ENCODE data around the gene FGF5.

FGF5 gene

GRCh38 chr4:80295336-80295735, 28.9 kb downstream of the FGF5 start:
- Histone ChIP-seq H3K27me3 (ENCODE audit: insufficient read depth, insufficient read length) (no peaks in the 10 kb centered on the region), H3K4me3 (ENCODE audit: insufficient read length, low read depth) (no peak overlapping the region), H3K9ac (ENCODE audit: insufficient read length, low read depth) (no peak overlapping the region), H3K4me1 (ENCODE audit: insufficient read depth, insufficient read length) (no peaks in the 10 kb centered on the region), H3K36me3 (ENCODE audit: insufficient read depth, insufficient read length, low read length) (no peaks in the 10 kb centered on the region), H3K9me3 (ENCODE audit: insufficient read depth, low read length) (no peaks in the 10 kb centered on the region)
- no peak for DNase-seq (ENCODE audit: low read depth, low spot score)
- TF ChIP-seq ZNF274 (IDR thresholded peaks at IDR 0.05; ENCODE audit: low read depth, low read length) (no peak), SUZ12 (IDR thresholded peaks at IDR 0.05; ENCODE audit: extremely low read depth, insufficient read depth, insufficient read length) (no peak), YY1 (IDR thresholded peaks at IDR 0.05; ENCODE audit: insufficient read depth, insufficient read length) (no peak)

GRCh38 chr4:80295826-80296225, 29.4 kb downstream of the FGF5 start:
- no peak for DNase-seq (ENCODE audit: low read depth, low spot score)
- TF ChIP-seq ZNF274 (IDR thresholded peaks at IDR 0.05; ENCODE audit: low read depth, low read length): no peak
- TF ChIP-seq YY1 (IDR thresholded peaks at IDR 0.05; ENCODE audit: insufficient read depth, insufficient read length): no peak
- TF ChIP-seq SUZ12 (IDR thresholded peaks at IDR 0.05; ENCODE audit: extremely low read depth, insufficient read depth, insufficient read length): no peak
- Histone ChIP-seq H3K4me3 (ENCODE audit: insufficient read length, low read depth) (no peak overlapping the region), H3K9ac (ENCODE audit: insufficient read length, low read depth) (no peak overlapping the region), H3K27me3 (ENCODE audit: insufficient read depth, insufficient read length) (no peaks in the 10 kb centered on the region), H3K36me3 (ENCODE audit: insufficient read depth, insufficient read length, low read length) (no peaks in the 10 kb centered on the region), H3K9me3 (ENCODE audit: insufficient read depth, low read length) (no peaks in the 10 kb centered on the region), H3K4me1 (ENCODE audit: insufficient read depth, insufficient read length) (no peaks in the 10 kb centered on the region)

- H3K9me3 ChIP-seq (ENCODE audit: insufficient read depth, low read length): peaks cover 13% of the 10 kb centered on the region; the same call in 1 of the 2 replicates
- TF ChIP-seq SUZ12 (IDR thresholded peaks at IDR 0.05; ENCODE audit: extremely low read depth, insufficient read depth, insufficient read length): no peak
- no peak for TF ChIP-seq ZNF274 (IDR thresholded peaks at IDR 0.05; ENCODE audit: low read depth, low read length)
- no peak for TF ChIP-seq YY1 (IDR thresholded peaks at IDR 0.05; ENCODE audit: insufficient read depth, insufficient read length)
- H3K36me3 ChIP-seq (ENCODE audit: insufficient read depth, insufficient read length, low read length): no peaks in the 10 kb centered on the region
- H3K9ac ChIP-seq (ENCODE audit: insufficient read length, low read depth): no peak overlapping the region
- H3K4me1 ChIP-seq (ENCODE audit: insufficient read depth, insufficient read length): no peaks in the 10 kb centered on the region
- H3K4me3 ChIP-seq (ENCODE audit: insufficient read length, low read depth): no peak overlapping the region
- DNase-seq (ENCODE audit: low read depth, low spot score): no peak
- no peaks in the 10 kb centered on the region for H3K27me3 ChIP-seq (ENCODE audit: insufficient read depth, insufficient read length)
Measured at GRCh38 chr4:80301884-80302283, 35.4 kb downstream of the FGF5 start.

GRCh38 chr4:80302616-80303223, 36.3 kb downstream of the FGF5 start:
- no peak overlapping the region for H3K9ac ChIP-seq (ENCODE audit: insufficient read length, low read depth)
- H3K27me3 ChIP-seq (ENCODE audit: insufficient read depth, insufficient read length): no peaks in the 10 kb centered on the region
- no peaks in the 10 kb centered on the region for H3K4me1 ChIP-seq (ENCODE audit: insufficient read depth, insufficient read length)
- no peak for TF ChIP-seq ZNF274 (IDR thresholded peaks at IDR 0.05; ENCODE audit: low read depth, low read length)
- TF ChIP-seq SUZ12 (IDR thresholded peaks at IDR 0.05; ENCODE audit: extremely low read depth, insufficient read depth, insufficient read length): no peak
- TF ChIP-seq YY1 (IDR thresholded peaks at IDR 0.05; ENCODE audit: insufficient read depth, insufficient read length): no peak
- no peaks in the 10 kb centered on the region for H3K36me3 ChIP-seq (ENCODE audit: insufficient read depth, insufficient read length, low read length)
- DNase-seq (ENCODE audit: low read depth, low spot score): no peak
- H3K9me3 ChIP-seq (ENCODE audit: insufficient read depth, low read length): peaks cover 13% of the 10 kb centered on the region; the same call in 1 of the 2 replicates
- H3K4me3 ChIP-seq (ENCODE audit: insufficient read length, low read depth): no peak overlapping the region

- H3K36me3 ChIP-seq (ENCODE audit: insufficient read depth, insufficient read length, low read length): no peaks in the 10 kb centered on the region
- no peak overlapping the region for H3K9ac ChIP-seq (ENCODE audit: insufficient read length, low read depth)
- peaks cover 13% of the 10 kb centered on the region; the same call in 1 of the 2 replicates for H3K9me3 ChIP-seq (ENCODE audit: insufficient read depth, low read length)
- H3K4me1 ChIP-seq (ENCODE audit: insufficient read depth, insufficient read length): no peaks in the 10 kb centered on the region
- TF ChIP-seq SUZ12 (IDR thresholded peaks at IDR 0.05; ENCODE audit: extremely low read depth, insufficient read depth, insufficient read length): no peak
- no peak for TF ChIP-seq YY1 (IDR thresholded peaks at IDR 0.05; ENCODE audit: insufficient read depth, insufficient read length)
- TF ChIP-seq ZNF274 (IDR thresholded peaks at IDR 0.05; ENCODE audit: low read depth, low read length): no peak
- no peak for DNase-seq (ENCODE audit: low read depth, low spot score)
- no peak overlapping the region for H3K4me3 ChIP-seq (ENCODE audit: insufficient read length, low read depth)
- no peaks in the 10 kb centered on the region for H3K27me3 ChIP-seq (ENCODE audit: insufficient read depth, insufficient read length)
Measured at GRCh38 chr4:80305466-80305865, 39.0 kb downstream of the FGF5 start.

GRCh38 chr4:80306260-80306659, 39.8 kb downstream of the FGF5 start:
- no peak for DNase-seq (ENCODE audit: low read depth, low spot score)
- H3K27me3 ChIP-seq (ENCODE audit: insufficient read depth, insufficient read length): no peaks in the 10 kb centered on the region
- H3K9ac ChIP-seq (ENCODE audit: insufficient read length, low read depth): no peak overlapping the region
- no peak overlapping the region for H3K4me3 ChIP-seq (ENCODE audit: insufficient read length, low read depth)
- TF ChIP-seq ZNF274 (IDR thresholded peaks at IDR 0.05; ENCODE audit: low read depth, low read length) (no peak), SUZ12 (IDR thresholded peaks at IDR 0.05; ENCODE audit: extremely low read depth, insufficient read depth, insufficient read length) (no peak), YY1 (IDR thresholded peaks at IDR 0.05; ENCODE audit: insufficient read depth, insufficient read length) (no peak)
- H3K9me3 ChIP-seq (ENCODE audit: insufficient read depth, low read length): peaks cover 13% of the 10 kb centered on the region; the same call in 1 of the 2 replicates
- H3K4me1 ChIP-seq (ENCODE audit: insufficient read depth, insufficient read length): no peaks in the 10 kb centered on the region
- no peaks in the 10 kb centered on the region for H3K36me3 ChIP-seq (ENCODE audit: insufficient read depth, insufficient read length, low read length)

GRCh38 chr4:80307183-80307735, 40.8 kb downstream of the FGF5 start:
- no peak overlapping the region for H3K9ac ChIP-seq (ENCODE audit: insufficient read length, low read depth)
- no peaks in the 10 kb centered on the region for H3K4me1 ChIP-seq (ENCODE audit: insufficient read depth, insufficient read length)
- DNase-seq (ENCODE audit: low read depth, low spot score): no peak
- peaks cover 8% of the 10 kb centered on the region; the same call in 1 of the 2 replicates for H3K9me3 ChIP-seq (ENCODE audit: insufficient read depth, low read length)
- H3K27me3 ChIP-seq (ENCODE audit: insufficient read depth, insufficient read length): no peaks in the 10 kb centered on the region
- no peak overlapping the region for H3K4me3 ChIP-seq (ENCODE audit: insufficient read length, low read depth)
- TF ChIP-seq SUZ12 (IDR thresholded peaks at IDR 0.05; ENCODE audit: extremely low read depth, insufficient read depth, insufficient read length): no peak
- TF ChIP-seq ZNF274 (IDR thresholded peaks at IDR 0.05; ENCODE audit: low read depth, low read length): no peak
- TF ChIP-seq YY1 (IDR thresholded peaks at IDR 0.05; ENCODE audit: insufficient read depth, insufficient read length): no peak
- H3K36me3 ChIP-seq (ENCODE audit: insufficient read depth, insufficient read length, low read length): no peaks in the 10 kb centered on the region

All from NT2/D1 (cell line).